Central memory CD4-positive, alpha-beta T cell (primary cell): ENCODE data around the gene ACSM5.
"Not testable (repeated sequence)": the region's sequence is repeated elsewhere in the genome, so short reads cannot be mapped to it uniquely, and the experiment has no call there.

ENCODE experiments used
- DNase-seq: peaks from one replicate; pipeline ENCODE4 v3.0.0; 2022

Gene ACSM5

GRCh38 chr16:20453633-20454032 is 44.3 kb downstream of the ACSM5 start:
- not testable (repeated sequence) for DNase-seq

- DNase-seq, result not testable (repeated sequence)
Measured at GRCh38 chr16:20459227-20459626, 49.9 kb downstream of the ACSM5 start.

GRCh38 chr16:20460313-20460712 is 51.0 kb downstream of the ACSM5 start:
- DNase-seq, result not testable (repeated sequence)

- not testable (repeated sequence) for DNase-seq
Measured at GRCh38 chr16:20468954-20469353, 59.6 kb downstream of the ACSM5 start.

- DNase-seq, result not testable (repeated sequence)
Measured at GRCh38 chr16:20469930-20470329, 60.6 kb downstream of the ACSM5 start.

- not testable (repeated sequence) for DNase-seq
Measured at GRCh38 chr16:20470732-20471131, 61.4 kb downstream of the ACSM5 start.

- DNase-seq, result not testable (repeated sequence)
Measured at GRCh38 chr16:20477188-20477744, 67.9 kb downstream of the ACSM5 start.

- DNase-seq, result not testable (repeated sequence)
Measured at GRCh38 chr16:20483989-20484388, 74.7 kb downstream of the ACSM5 start.

GRCh38 chr16:20484726-20485125 is 75.4 kb downstream of the ACSM5 start:
- no peak for DNase-seq

- DNase-seq, result no peak
Measured at GRCh38 chr16:20485408-20485807, 76.1 kb downstream of the ACSM5 start.
